SKM-1 (cell line): ENCODE data around the gene SCNN1G.
"Not testable (repeated sequence)": the region's sequence is repeated elsewhere in the genome, so short reads cannot be mapped to it uniquely, and the experiment has no call there.

Source experiments
- DNase-seq: peaks from one replicate; lab custom pipeline; 2025; ENCODE audit not compliant: unreplicated experiment; lab: John Stamatoyannopoulos, UW

The SCNN1G gene

GRCh38 chr16:23248261-23249194, 66.0 kb downstream of the SCNN1G start:
- no peak for DNase-seq

- DNase-seq = no peak
These were observed 67.3 kb downstream of the SCNN1G start for GRCh38 chr16:23249830-23250229.

GRCh38 chr16:23252310-23252709, 69.8 kb downstream of the SCNN1G start:
- no peak for DNase-seq

GRCh38 chr16:23253650-23254049, 71.1 kb downstream of the SCNN1G start:
- not testable (repeated sequence) for DNase-seq

GRCh38 chr16:23254338-23254737, 71.8 kb downstream of the SCNN1G start:
- no peak for DNase-seq

GRCh38 chr16:23255000-23255399, 72.5 kb downstream of the SCNN1G start:
- no peak for DNase-seq

- DNase-seq = no peak
These were observed 73.9 kb downstream of the SCNN1G start for GRCh38 chr16:23256440-23256839.

GRCh38 chr16:23257682-23258081, 75.1 kb downstream of the SCNN1G start:
- no peak for DNase-seq

GRCh38 chr16:23258919-23259237, 76.3 kb downstream of the SCNN1G start:
- no peak for DNase-seq
